Prostate gland (tissue), 2 donors: ENCODE results near the gene SLC16A7. TPM values are rescaled to one million over a fixed set of nuclear protein-coding genes. Genes with fewer than 3 reads are reported as not detected.

Source experiments
- DNase-seq: peaks from one replicate; pipeline ENCODE4 v3.0.0-alpha.2; 2019; ENCODE audit warnings: low spot score
- H3K27ac ChIP-seq, 2 donors: fragments of 200-600 bp; sonication (generic); 2 replicates each; pipeline ENCODE4 v1.5.1; 2017 to 2019
- H3K27me3 ChIP-seq: fragments of 200-600 bp; sonication (generic); replicated peaks from 2 replicates; pipeline ENCODE4 v1.5.1; 2019; ENCODE audit not compliant: insufficient read depth
- H3K36me3 ChIP-seq, 2 donors: fragments of 200-600 bp; sonication (generic); 1 replicate in 1 of 2; 2 replicates in 1 of 2; pipeline versions ENCODE4 v1.5.1 to v1.8.1; 2017 to 2019
- H3K4me1 ChIP-seq: fragments of 200-600 bp; sonication (generic); replicated peaks from 2 replicates; pipeline ENCODE4 v1.5.1; 2019
- H3K4me3 ChIP-seq, 2 donors: fragments of 200-600 bp; sonication (generic); 2 replicates each; pipeline ENCODE4 v1.5.1; 2017 to 2019
- H3K9me3 ChIP-seq: fragments of 200-600 bp; sonication (generic); 2 replicates; pipeline ENCODE4 v1.5.1; 2017
- CTCF ChIP-seq, 4 experiments: fragments of 200-600 bp in 2 of 4; fragments of 450-650 bp in 2 of 4; sonication (generic) in 2 of 4; IDR thresholded peaks; 1 replicate in 3 of 4; 2 replicates in 1 of 4; pipeline ENCODE4 v1.5.1; 2016 to 2019; ENCODE audit warnings: antibody characterized with exemption in 4 of 4, mild to moderate bottlenecking in 2 of 4, moderate library complexity in 2 of 4
- POLR2A ChIP-seq: fragments of 450-650 bp; IDR thresholded peaks from one replicate; pipeline ENCODE4 v1.6.1; 2016; ENCODE audit warnings: antibody characterized with exemption, mild to moderate bottlenecking
- POLR2AphosphoS5 ChIP-seq: sonication (generic); formaldehyde crosslinking; IDR thresholded peaks from one replicate; pipeline ENCODE4 v1.6.1; 2017; ENCODE audit warnings: antibody characterized with exemption
- WGBS: methylation state at CpG from one replicate; pipeline ENCODE4 v1.1.5; 2018; 5-methylcytosine and 5-hydroxymethylcytosine counted together
- intact Hi-C: fragments of 100-400 bp; cut with DNase I; formaldehyde crosslinking; loops from one replicate; pipeline ENCODE4 v1.14.2; 2022
- total RNA-seq, 2 donors: library from RNA; depleted of rRNA; stranded (reverse); fragments of >200 nt; gene quantifications; one replicate each; pipeline ENCODE4 v1.1.0, GENCODE V29; 2016

SLC16A7 gene
- total RNA-seq, 2 donors from 2014 or later = 4.3 to 10.6 TPM

DNA sequence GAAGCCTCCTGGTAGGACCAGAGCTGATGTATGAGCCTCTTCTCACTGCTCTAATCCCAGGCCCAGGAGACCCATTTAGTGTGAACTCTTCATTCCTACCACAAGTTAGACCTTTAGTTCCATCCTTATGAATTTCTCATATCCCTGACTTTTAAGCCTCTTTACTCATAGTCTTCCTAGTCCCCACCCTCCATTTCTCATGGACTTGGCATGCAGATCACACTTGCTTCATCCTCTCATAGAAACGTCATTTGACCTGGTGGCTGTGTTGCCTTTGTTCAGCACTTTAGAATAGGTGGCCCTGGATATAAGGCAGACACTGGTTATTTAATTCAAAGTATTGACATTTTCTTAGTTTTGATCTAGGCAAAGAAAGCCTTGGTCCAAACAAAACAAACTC is 99.5 kb downstream of the SLC16A7 start:
- intact Hi-C loops = no loop called here
- TF ChIP-seq POLR2AphosphoS5 (no peak), POLR2A (no peak), CTCF (IDR thresholded peaks at IDR 0.05) (no peak)
- Histone ChIP-seq H3K27me3 (no peaks in the 10 kb centered on the region), H3K4me1 (no peaks in the 10 kb centered on the region), H3K4me3 (no peak overlapping the region), H3K36me3 (no peaks in the 10 kb centered on the region), H3K27ac (no peak overlapping the region), H3K9me3 (no peaks in the 10 kb centered on the region)
- no peak for DNase-seq
- WGBS = 60% methylated on average over 1 of the region's 1 CpG

DNA sequence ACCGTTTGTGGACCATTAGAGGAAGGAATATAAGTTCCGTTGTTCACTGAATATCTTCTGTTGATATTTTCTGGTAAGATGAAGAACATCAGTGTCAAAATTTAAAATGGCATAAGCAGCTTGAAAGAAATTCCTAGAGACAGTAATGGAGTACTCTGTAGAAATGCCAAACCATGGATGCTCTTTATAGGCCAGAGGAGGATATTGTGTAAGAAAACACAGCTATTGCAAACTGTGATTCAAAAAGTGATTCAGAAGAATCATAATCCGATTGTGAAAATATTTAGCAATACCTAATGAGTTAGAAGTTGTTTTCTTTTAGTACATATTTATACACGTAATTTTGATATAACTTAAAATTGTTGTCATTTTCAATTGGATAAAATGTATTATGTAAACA is 102.8 kb downstream of the SLC16A7 start:
- no peak for DNase-seq
- H3K4me3 ChIP-seq = no peak overlapping the region
- no peak overlapping the region for H3K27ac ChIP-seq
- H3K9me3 ChIP-seq = no peaks in the 10 kb centered on the region
- H3K27me3 ChIP-seq = no peaks in the 10 kb centered on the region
- no peaks in the 10 kb centered on the region for H3K36me3 ChIP-seq
- intact Hi-C loops = no loop called here
- no peaks in the 10 kb centered on the region for H3K4me1 ChIP-seq
- TF ChIP-seq POLR2AphosphoS5 (no peak), CTCF (IDR thresholded peaks at IDR 0.05) (no peak), POLR2A (no peak)
- 84% methylated on average over 4 of the region's 4 CpGs for WGBS

- H3K27ac ChIP-seq = no peak overlapping the region
- TF ChIP-seq CTCF (IDR thresholded peaks at IDR 0.05) (no peak), POLR2A (no peak), POLR2AphosphoS5 (no peak)
- no peak overlapping the region for H3K4me3 ChIP-seq
- 75% methylated on average over 2 of the region's 2 CpGs for WGBS
- H3K4me1 ChIP-seq = no peaks in the 10 kb centered on the region
- no peak for DNase-seq
- no peaks in the 10 kb centered on the region for H3K27me3 ChIP-seq
- H3K9me3 ChIP-seq = no peaks in the 10 kb centered on the region
- intact Hi-C loops = no loop called here
- H3K36me3 ChIP-seq = no peaks in the 10 kb centered on the region
Measured at GRCh38 chr12:59699421-59700152, 103.8 kb downstream of the SLC16A7 start.

DNA sequence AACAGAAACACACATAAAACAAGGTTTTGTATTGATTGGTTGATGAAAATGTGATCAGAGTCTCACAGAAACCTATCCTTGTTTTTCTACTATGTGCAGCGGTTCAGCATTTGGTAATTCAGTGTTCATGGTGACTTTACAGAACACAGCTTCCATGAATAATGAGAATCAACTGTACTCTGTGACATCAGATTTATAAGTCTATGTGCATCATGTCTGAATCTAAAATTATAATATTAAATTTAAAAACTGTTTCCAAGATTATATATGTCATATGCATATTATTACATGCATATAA is 104.3 kb downstream of the SLC16A7 start:
- DNase-seq = no peak
- H3K4me3 ChIP-seq = no peak overlapping the region
- H3K27ac ChIP-seq = no peak overlapping the region
- H3K27me3 ChIP-seq = no peaks in the 10 kb centered on the region
- no peaks in the 10 kb centered on the region for H3K4me1 ChIP-seq
- WGBS = 78% methylated on average over 1 of the region's 1 CpG
- H3K36me3 ChIP-seq = no peaks in the 10 kb centered on the region
- TF ChIP-seq POLR2AphosphoS5 (no peak), CTCF (IDR thresholded peaks at IDR 0.05) (no peak), POLR2A (no peak)
- no peaks in the 10 kb centered on the region for H3K9me3 ChIP-seq
- intact Hi-C loops = no loop called here

GRCh38 chr12:59708064-59708463 is 112.2 kb downstream of the SLC16A7 start:
- Histone ChIP-seq H3K9me3 (no peaks in the 10 kb centered on the region), H3K27ac (no peak overlapping the region), H3K36me3 (no peaks in the 10 kb centered on the region), H3K4me1 (no peaks in the 10 kb centered on the region), H3K4me3 (no peak overlapping the region), H3K27me3 (no peaks in the 10 kb centered on the region)
- TF ChIP-seq CTCF (IDR thresholded peaks at IDR 0.05) (no peak), POLR2AphosphoS5 (no peak), POLR2A (no peak)
- DNase-seq = no peak
- intact Hi-C loops = no loop called here
